HCT116 (cell line): ENCODE data around the gene HOXB13. TPM values are rescaled to one million over a fixed set of nuclear protein-coding genes. Genes with fewer than 3 reads are reported as not detected.

Experiments used
- ATAC-seq: fragments of 200-7000 bp; cut with Tn5 transposase; 2 replicates; pipeline ENCODE4 v1.9.1; 2020; ENCODE audit warnings: mild to moderate bottlenecking, moderate library complexity
- BruUV-seq: library from RNA; stranded (reverse); fragments of 400-500 nt; replicated peaks from 2 replicates; lab custom pipeline; 2021; lab: Mats Ljungman, UMichigan
- CTCF ChIA-PET: fragments of 300-600 bp; sonication (Branson Sonifier 250); formaldehyde crosslinking; loops from one replicate; lab custom pipeline; 2021; ENCODE audit warnings: antibody characterized with exemption; lab: Charles Lee
- POLR2A ChIA-PET: fragments of 300-600, 350-600 bp; sonication (Branson Sonifier 250); formaldehyde crosslinking; loops from one replicate; lab custom pipeline; 2021; ENCODE audit warnings: antibody characterized with exemption; lab: Charles Lee
- RAD21 ChIA-PET, 2 experiments: fragments of 300-600 bp; sonication (Branson Sonifier 250); formaldehyde crosslinking; loops; one replicate each; lab custom pipeline; 2023; ENCODE audit warnings: low total read pairs in 2 of 2; ENCODE audit not compliant: uncharacterized antibody in 2 of 2, unreplicated experiment in 2 of 2, low non-redundant PET in 1 of 2; lab: Charles Lee
- DNase-seq: peaks from one replicate; pipeline ENCODE4 v3.0.0-alpha.2; 2010; ENCODE audit warnings: low read depth, low spot score
- H2AFZ ChIP-seq: fragments of 200-600 bp; shearing (Covaris generic), sonication (generic); 2 replicates; pipeline ENCODE4 v1.6.1; 2017; ENCODE audit warnings: low read depth, mixed run types, mixed read lengths, antibody characterized with exemption, low read length; ENCODE audit not compliant: poor library complexity, severe bottlenecking
- H3K27ac ChIP-seq: 2 replicates; pipeline ENCODE4 v1.5.1; 2012; ENCODE audit warnings: low read depth, low read length
- H3K27me3 ChIP-seq: fragments of 200-600 bp; sonication (generic); 2 replicates; pipeline ENCODE4 v1.6.1; 2016; ENCODE audit warnings: mixed run types, low read length, mixed read lengths; ENCODE audit not compliant: insufficient read depth
- H3K36me3 ChIP-seq, 2 experiments: fragments of 200-500 bp in 1 of 2; fragments of 200-600 bp in 1 of 2; sonication (Bioruptor generic) in 1 of 2; sonication (generic) in 1 of 2; 2 replicates each; pipeline versions ENCODE4 v1.5.1 to v1.6.1; 2014 to 2016; ENCODE audit warnings: low read length in 2 of 2, inconsistent platforms in 1 of 2, mixed read lengths in 1 of 2, mixed run types in 1 of 2; ENCODE audit not compliant: insufficient read depth in 2 of 2, control insufficient read depth in 1 of 2
- H3K4me1 ChIP-seq, 2 experiments: fragments of 200-600 bp in 1 of 2; sonication (generic) in 1 of 2; 2 replicates each; pipeline versions ENCODE4 v1.5.1 to v1.6.1; 2012 to 2017; ENCODE audit warnings: low read length in 2 of 2, inconsistent platforms in 1 of 2, mild to moderate bottlenecking in 1 of 2, mixed read lengths in 1 of 2, mixed run types in 1 of 2, moderate library complexity in 1 of 2; ENCODE audit not compliant: insufficient read depth in 2 of 2, control insufficient read depth in 1 of 2
- H3K4me2 ChIP-seq: fragments of 200-600 bp; sonication (generic); 2 replicates; pipeline ENCODE4 v1.6.1; 2017; ENCODE audit warnings: mixed run types, low read length, mixed read lengths
- H3K4me3 ChIP-seq, 2 experiments: fragments of 200-600 bp in 1 of 2; sonication (generic) in 1 of 2; replicated peaks in 1 of 2; 2 replicates each; pipeline ENCODE4 v1.5.1; 2011 to 2016; ENCODE audit warnings: low read length in 2 of 2, control low read depth in 1 of 2, low read depth in 1 of 2, mild to moderate bottlenecking in 1 of 2, mixed read lengths in 1 of 2, mixed run types in 1 of 2
- H3K79me2 ChIP-seq: fragments of 200-600 bp; sonication (generic); 2 replicates; pipeline ENCODE4 v1.6.1; 2017; ENCODE audit warnings: mild to moderate bottlenecking, mixed run types, low read length, moderate library complexity, mixed read lengths; ENCODE audit not compliant: insufficient read depth
- H3K9ac ChIP-seq: fragments of 200-600 bp; sonication (generic); 2 replicates; pipeline ENCODE4 v1.6.1; 2016; ENCODE audit warnings: low read length, mixed read lengths
- H3K9me2 ChIP-seq: fragments of 200-600 bp; sonication (generic), shearing (Covaris generic); 2 replicates; pipeline ENCODE4 v1.6.1; 2017; ENCODE audit warnings: mixed run types, mild to moderate bottlenecking, moderate library complexity; ENCODE audit not compliant: insufficient read depth
- H3K9me3 ChIP-seq, 2 experiments: fragments of 200-500 bp in 1 of 2; fragments of 200-600 bp in 1 of 2; sonication (Bioruptor generic) in 1 of 2; sonication (generic) in 1 of 2; 2 replicates each; pipeline ENCODE4 v1.6.1; 2014 to 2017; ENCODE audit warnings: low read length in 2 of 2, mixed read lengths in 2 of 2, inconsistent platforms in 1 of 2, low read depth in 1 of 2, mild to moderate bottlenecking in 1 of 2, mixed run types in 1 of 2, moderate library complexity in 1 of 2; ENCODE audit not compliant: control insufficient read depth in 1 of 2, insufficient read depth in 1 of 2
- H4K20me1 ChIP-seq: fragments of 200-600 bp; sonication (generic), shearing (Covaris generic); 2 replicates; pipeline ENCODE4 v1.6.1; 2017; ENCODE audit warnings: mixed run types, mild to moderate bottlenecking, moderate library complexity; ENCODE audit not compliant: insufficient read depth
- ATF3 ChIP-seq: IDR thresholded peaks from 2 replicates; pipeline ENCODE4 v1.6.1; 2012
- CBX3 ChIP-seq: IDR thresholded peaks from 2 replicates; pipeline ENCODE4 v1.6.1; 2012; ENCODE audit warnings: low read depth
- CTCF ChIP-seq, 3 experiments: fragments of 200-600 bp in 1 of 3; sonication (generic) in 1 of 3; IDR thresholded peaks in 2 of 3; conservative IDR thresholded peaks in 1 of 3; 2 replicates each; pipeline ENCODE4 v1.5.1; 2012 to 2017; ENCODE audit warnings: low read depth in 2 of 3, low read length in 2 of 3, antibody characterized with exemption in 1 of 3, borderline replicate concordance in 1 of 3, control low read depth in 1 of 3, mild to moderate bottlenecking in 1 of 3, mixed read lengths in 1 of 3, mixed run types in 1 of 3, moderate library complexity in 1 of 3; ENCODE audit not compliant: insufficient read depth in 1 of 3
- EGR1 ChIP-seq: IDR thresholded peaks from 2 replicates; pipeline ENCODE4 v1.6.1; 2012; ENCODE audit warnings: low read depth
- ELF1 ChIP-seq: IDR thresholded peaks from 2 replicates; pipeline ENCODE4 v1.6.1; 2012; ENCODE audit warnings: low read depth, borderline replicate concordance
- EZH2 ChIP-seq: fragments of 200-600 bp; sonication (generic); IDR thresholded peaks from 2 replicates; pipeline ENCODE4 v1.6.1; 2017; ENCODE audit warnings: antibody characterized with exemption, mixed run types
- FOSL1 ChIP-seq: IDR thresholded peaks from 2 replicates; pipeline ENCODE4 v1.6.1; 2012; ENCODE audit warnings: low read depth
- JUND ChIP-seq: IDR thresholded peaks from 2 replicates; pipeline ENCODE4 v1.6.1; 2012
- MAX ChIP-seq: IDR thresholded peaks from 2 replicates; pipeline ENCODE4 v1.6.1; 2012
- POLR2A ChIP-seq: IDR thresholded peaks from 2 replicates; pipeline ENCODE4 v1.7.0; 2011; ENCODE audit warnings: borderline replicate concordance; ENCODE audit not compliant: insufficient read depth, insufficient read length; ENCODE audit errors: extremely low read depth
- POLR2AphosphoS5 ChIP-seq: IDR thresholded peaks from 2 replicates; pipeline ENCODE4 v1.6.1; 2011; ENCODE audit warnings: mild to moderate bottlenecking, low read depth, low read length, moderate library complexity
- RAD21 ChIP-seq: IDR thresholded peaks from 2 replicates; pipeline ENCODE4 v1.6.1; 2012; ENCODE audit warnings: low read depth, mild to moderate bottlenecking
- REST ChIP-seq: IDR thresholded peaks from 2 replicates; pipeline ENCODE4 v1.6.1; 2012; ENCODE audit warnings: low read depth
- SP1 ChIP-seq: IDR thresholded peaks from 2 replicates; pipeline ENCODE4 v1.6.1; 2012; ENCODE audit warnings: low read depth
- SRF ChIP-seq: IDR thresholded peaks from 2 replicates; pipeline ENCODE4 v1.6.1; 2012; ENCODE audit warnings: low read depth
- TCF7L2 ChIP-seq: IDR thresholded peaks from 2 replicates; pipeline ENCODE4 v1.7.0; 2011; ENCODE audit warnings: borderline replicate concordance, inconsistent platforms; ENCODE audit not compliant: insufficient read depth, insufficient read length; ENCODE audit errors: extremely low read depth
- YY1 ChIP-seq: IDR thresholded peaks from 2 replicates; pipeline ENCODE4 v1.6.1; 2011; ENCODE audit warnings: low read length, low read depth, moderate library complexity, mild to moderate bottlenecking; ENCODE audit not compliant: insufficient replicate concordance; ENCODE audit errors: extremely low read depth
- ZFX ChIP-seq: fragments of 450-650 bp; IDR thresholded peaks from 2 replicates; pipeline ENCODE4 v1.6.1; 2017
- ZNF274 ChIP-seq: fragments of 200-500 bp; sonication (Bioruptor generic); IDR thresholded peaks from 2 replicates; pipeline ENCODE4 v1.6.1; 2014; ENCODE audit warnings: mild to moderate bottlenecking, low read depth, low read length, inconsistent platforms
- intact Hi-C: fragments of 100-400 bp; cut with micrococcal nuclease; formaldehyde crosslinking; loops from 2 replicates; pipeline ENCODE4 v1.10.0; 2022
- total RNA-seq: library from RNA; stranded (reverse); gene quantifications from one replicate; pipeline ENCODE4 v1.2.1, GENCODE V29; 2021; ENCODE audit not compliant: unreplicated experiment

The HOXB13 gene
- total RNA-seq, 1 experiment from 2014 or later: 7.8 TPM

GRCh38 chr17:48718761-48719641 is 9.5 kb downstream of the HOXB13 start:
- Histone ChIP-seq H3K27me3 (no peaks in the 10 kb centered on the region), H4K20me1 (no peaks in the 10 kb centered on the region), H3K4me3 (no peak overlapping the region), H3K79me2 (no peaks in the 10 kb centered on the region), H3K27ac (no peak overlapping the region), H2AFZ (no peak overlapping the region), H3K4me2 (no peak overlapping the region), H3K4me1 (no peaks in the 10 kb centered on the region), H3K36me3 (no peaks in the 10 kb centered on the region), H3K9me3 (no peaks in the 10 kb centered on the region), H3K9me2 (no peaks in the 10 kb centered on the region), H3K9ac (no peak overlapping the region)
- ChIA-PET RAD21 (no interaction called here), POLR2A (interaction anchor here (1.2 kb wide), 1 partner anchor 10 kb away, joined by 6 read pairs; the partner anchor contains the start of gene HOXB13), CTCF (interaction anchor here (0.8 to 1.4 kb wide), 4 partner anchors 10 to 160 kb away, joined by 3 to 4 read pairs (median 3); partner anchors contain the start of gene HOXB13)
- no peak for ATAC-seq
- no TSS peak for BruUV-seq
- intact Hi-C loops: no loop called here
- no peak for DNase-seq
- TF ChIP-seq SRF: no peak
- no peak for TF ChIP-seq YY1
- no peak for TF ChIP-seq SP1
- no peak for TF ChIP-seq RAD21
- TF ChIP-seq JUND: no peak
- no peak for TF ChIP-seq CBX3
- no peak for TF ChIP-seq ATF3
- no peak for TF ChIP-seq REST
- no peak for TF ChIP-seq EGR1
- no peak for TF ChIP-seq ZFX
- no peak for TF ChIP-seq ELF1
- no peak for TF ChIP-seq EZH2
- no peak for TF ChIP-seq FOSL1
- no peak for TF ChIP-seq TCF7L2
- TF ChIP-seq POLR2AphosphoS5: no peak
- TF ChIP-seq CTCF (IDR thresholded peaks at IDR 0.05 in 2 of 3, conservative IDR thresholded peaks at IDR 0.05 in 1 of 3; ENCODE audit: borderline replicate concordance in 1 of 3, insufficient read depth in 1 of 3, low read depth in 2 of 3, low read length in 2 of 3): no peak
- no peak for TF ChIP-seq ZNF274
- TF ChIP-seq MAX: no peak
- TF ChIP-seq POLR2A: no peak
